Transverse colon (tissue), 4 donors: ENCODE measurements around the gene TRIM44.

Source experiments
- EP300 ChIP-seq: sonication (generic); formaldehyde crosslinking; IDR thresholded peaks from one replicate; pipeline ENCODE4 v1.6.1; 2017; ENCODE audit warnings: antibody characterized with exemption, low read depth
- POLR2AphosphoS5 ChIP-seq, 3 donors: sonication (generic); formaldehyde crosslinking; IDR thresholded peaks; one replicate each; pipeline ENCODE4 v1.6.1; 2016; ENCODE audit warnings: antibody characterized with exemption in 3 of 3
- TF ChIP-seq, protein P1 (sequence below), 5 experiments: fragments of 200-600 bp in 3 of 5; fragments of 450-650 bp in 2 of 5; sonication (generic) in 3 of 5; IDR thresholded peaks; 1 replicate in 2 of 5; 2 replicates in 3 of 5; pipeline ENCODE4 v1.5.1; 2016 to 2017; ENCODE audit warnings: antibody characterized with exemption in 5 of 5, inconsistent platforms in 3 of 5, mild to moderate bottlenecking in 2 of 5, moderate library complexity in 1 of 5

DNA sequence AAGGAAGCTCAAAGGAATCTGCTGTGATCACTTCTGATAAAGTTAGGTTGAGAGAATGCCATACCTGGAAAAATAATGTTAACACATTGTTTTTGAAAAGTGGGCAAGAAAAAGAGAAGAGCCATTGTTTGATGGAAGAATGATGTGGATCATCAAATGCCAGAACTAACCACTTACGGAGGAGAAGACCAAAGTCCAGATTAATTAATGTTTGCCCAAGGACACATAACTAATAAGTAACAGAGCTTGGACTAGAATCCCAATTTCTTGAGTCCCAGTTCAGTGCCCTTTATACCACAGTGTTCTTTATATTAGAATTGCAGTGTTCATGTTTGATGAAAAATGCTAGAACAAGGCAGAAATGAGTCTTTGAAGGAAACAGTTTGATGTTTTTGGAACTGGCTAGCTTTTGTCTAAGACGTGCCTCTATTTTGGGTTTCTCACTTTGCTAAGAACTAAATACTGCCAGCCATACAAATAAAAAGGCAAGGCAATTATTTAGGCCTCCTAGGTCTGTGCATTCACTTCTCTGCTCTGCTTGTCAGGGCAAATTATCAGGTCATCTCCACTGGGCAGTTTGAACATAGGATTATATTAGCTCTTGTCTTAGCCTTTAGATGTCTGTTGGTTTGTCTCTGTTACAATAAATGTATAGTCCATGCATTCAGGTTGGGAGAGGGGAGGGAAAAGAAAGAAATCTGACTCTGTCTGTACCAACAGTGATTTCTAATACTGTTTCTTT, 72.3 kb downstream of the TRIM44 start:
- TF ChIP-seq, protein P1, sequence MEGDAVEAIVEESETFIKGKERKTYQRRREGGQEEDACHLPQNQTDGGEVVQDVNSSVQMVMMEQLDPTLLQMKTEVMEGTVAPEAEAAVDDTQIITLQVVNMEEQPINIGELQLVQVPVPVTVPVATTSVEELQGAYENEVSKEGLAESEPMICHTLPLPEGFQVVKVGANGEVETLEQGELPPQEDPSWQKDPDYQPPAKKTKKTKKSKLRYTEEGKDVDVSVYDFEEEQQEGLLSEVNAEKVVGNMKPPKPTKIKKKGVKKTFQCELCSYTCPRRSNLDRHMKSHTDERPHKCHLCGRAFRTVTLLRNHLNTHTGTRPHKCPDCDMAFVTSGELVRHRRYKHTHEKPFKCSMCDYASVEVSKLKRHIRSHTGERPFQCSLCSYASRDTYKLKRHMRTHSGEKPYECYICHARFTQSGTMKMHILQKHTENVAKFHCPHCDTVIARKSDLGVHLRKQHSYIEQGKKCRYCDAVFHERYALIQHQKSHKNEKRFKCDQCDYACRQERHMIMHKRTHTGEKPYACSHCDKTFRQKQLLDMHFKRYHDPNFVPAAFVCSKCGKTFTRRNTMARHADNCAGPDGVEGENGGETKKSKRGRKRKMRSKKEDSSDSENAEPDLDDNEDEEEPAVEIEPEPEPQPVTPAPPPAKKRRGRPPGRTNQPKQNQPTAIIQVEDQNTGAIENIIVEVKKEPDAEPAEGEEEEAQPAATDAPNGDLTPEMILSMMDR (IDR thresholded peaks at IDR 0.05), result no peak
- TF ChIP-seq POLR2AphosphoS5 (IDR thresholded peaks at IDR 0.05) (no peak), EP300 (no peak)
